CD4-positive, alpha-beta T cell (primary cell): ENCODE results near the gene ZBTB17. TPM values are rescaled to one million over a fixed set of nuclear protein-coding genes. Genes with fewer than 3 reads are reported as not detected.

ENCODE experiments used
- ATAC-seq: fragments of 200-7000 bp; cut with Tn5 transposase; one replicate; pipeline ENCODE4 v1.10.0; 2022; ENCODE audit warnings: mild to moderate bottlenecking; ENCODE audit not compliant: poor library complexity
- CTCF ChIA-PET: fragments of 350-600 bp; sonication (Branson Sonifier 250); formaldehyde crosslinking; loops from one replicate; lab custom pipeline; 2021; ENCODE audit warnings: antibody characterized with exemption, inconsistent platforms; lab: Charles Lee
- POLR2A ChIA-PET: fragments of 350-600 bp; sonication (Branson Sonifier 250); formaldehyde crosslinking; loops from one replicate; lab custom pipeline; 2021; ENCODE audit warnings: antibody characterized with exemption, inconsistent platforms; lab: Charles Lee
- DNase-seq, 14 experiments: peaks; one replicate each; pipeline ENCODE4 v3.0.0-alpha.2; 2013 to 2020; ENCODE audit warnings: mixed read lengths in 2 of 14
- H3K27ac ChIP-seq, 2 donors: one replicate each; pipeline versions ENCODE4 v1.5.1 to v1.7.0; 2013; ENCODE audit warnings: low read length in 2 of 2, low read depth in 1 of 2, mild to moderate bottlenecking in 1 of 2
- H3K27me3 ChIP-seq, 2 experiments: 1 replicate in 1 of 2; 2 replicates in 1 of 2; pipeline versions ENCODE4 v1.6.1 to v1.7.0; 2013; ENCODE audit warnings: low read length in 2 of 2, control low read depth in 1 of 2, mild to moderate bottlenecking in 1 of 2, moderate library complexity in 1 of 2; ENCODE audit not compliant: insufficient read depth in 2 of 2, control insufficient read depth in 1 of 2
- H3K36me3 ChIP-seq: one replicate; pipeline ENCODE4 v1.6.1; 2013; ENCODE audit warnings: low read length, control low read depth; ENCODE audit not compliant: insufficient read depth
- H3K4me1 ChIP-seq: one replicate; pipeline ENCODE4 v1.6.1; 2013; ENCODE audit warnings: low read length, control low read depth; ENCODE audit not compliant: insufficient read depth
- H3K4me3 ChIP-seq: one replicate; pipeline ENCODE4 v1.5.1; 2013; ENCODE audit warnings: mild to moderate bottlenecking, low read length, moderate library complexity
- H3K9me3 ChIP-seq, 2 experiments: 1 replicate in 1 of 2; 2 replicates in 1 of 2; pipeline versions ENCODE4 v1.6.1 to v1.7.0; 2013; ENCODE audit warnings: low read length in 2 of 2, mild to moderate bottlenecking in 2 of 2, control low read depth in 1 of 2, moderate library complexity in 1 of 2; ENCODE audit not compliant: control insufficient read depth in 1 of 2, insufficient read depth in 1 of 2
- H3K27ac Mint-ChIP-seq: one replicate; pipeline ENCODE4 v1.8.0; 2020; ENCODE audit warnings: mixed read lengths
- H3K27me3 Mint-ChIP-seq: one replicate; pipeline ENCODE4 v1.8.0; 2021; ENCODE audit warnings: mixed read lengths
- H3K36me3 Mint-ChIP-seq: one replicate; pipeline ENCODE4 v1.8.0; 2021; ENCODE audit warnings: low read depth, mixed read lengths
- H3K4me1 Mint-ChIP-seq: one replicate; pipeline ENCODE4 v1.8.0; 2021; ENCODE audit warnings: low read depth, mixed read lengths
- H3K4me3 Mint-ChIP-seq: one replicate; pipeline ENCODE4 v1.8.0; 2020; ENCODE audit warnings: mild to moderate bottlenecking, mixed read lengths
- H3K9me3 Mint-ChIP-seq: one replicate; pipeline ENCODE4 v1.8.0; 2020; ENCODE audit warnings: mixed read lengths
- CTCF ChIP-seq: fragments of 200-600 bp; IDR thresholded peaks from one replicate; pipeline ENCODE4 v1.8.0; 2022; ENCODE audit warnings: antibody characterized with exemption, mild to moderate bottlenecking
- intact Hi-C, 2 experiments: fragments of 100-400 bp; cut with DNase I in 1 of 2; cut with micrococcal nuclease in 1 of 2; formaldehyde crosslinking; loops; one replicate each; pipeline versions ENCODE4 v1.15.1 to v1.9.0; 2023 to 2025; cut with DNase I, micrococcal nuclease
- total RNA-seq, 174 experiments: library from RNA in 2 of 174; stranded (reverse) in 2 of 174; gene quantifications; one replicate each; pipeline ENCODE4 v1.2.3 and lab custom pipeline; 2021 to 2026

Gene ZBTB17
- total RNA-seq, 2 experiments from 2014 or later = 70.2 to 78.1 TPM

GRCh38 chr1:15958111-15958510 is 17.8 kb downstream of the ZBTB17 start:
- ATAC-seq (no peak), DNase-seq (no peak)
- CTCF ChIA-PET = interaction anchor here (0.9 to 1.5 kb wide), 2 partner anchors 17 to 142 kb away, joined by 3 to 4 read pairs; partner anchors contain the start of gene ZBTB17
- Mint-ChIP-seq H3K36me3 (peaks cover 16% of the 10 kb centered on the region), H3K4me1 (peaks cover 80% of the 10 kb centered on the region), H3K27ac (no peak overlapping the region), H3K27me3 (no peaks in the 10 kb centered on the region), H3K4me3 (no peak overlapping the region), H3K9me3 (no peaks in the 10 kb centered on the region)
- H3K27me3 ChIP-seq = no peaks in the 10 kb centered on the region
- POLR2A ChIA-PET = interaction anchor here (1.4 kb wide), 1 partner anchor 9 kb away, joined by 5 read pairs; no protein-coding TSS in a partner anchor
- H3K36me3 ChIP-seq = peaks cover 29% of the 10 kb centered on the region
- no peaks in the 10 kb centered on the region for H3K9me3 ChIP-seq
- no peak overlapping the region for H3K4me3 ChIP-seq
- peaks cover 37% of the 10 kb centered on the region for H3K4me1 ChIP-seq
- TF ChIP-seq CTCF = no peak
- intact Hi-C loops = loop anchor here in 1 of 2 experiments (5.0 kb wide), 1 partner anchor 41 kb away; no protein-coding TSS in a partner anchor
- H3K27ac ChIP-seq = no peak overlapping the region

GRCh38 chr1:15957221-15958095 is 18.4 kb downstream of the ZBTB17 start:
- H3K27ac Mint-ChIP-seq = no peak overlapping the region
- peaks cover 43% of the 10 kb centered on the region for H3K4me1 ChIP-seq
- H3K4me3 Mint-ChIP-seq = no peak overlapping the region
- ATAC-seq = no peak
- H3K9me3 Mint-ChIP-seq = no peaks in the 10 kb centered on the region
- peaks cover 81% of the 10 kb centered on the region for H3K4me1 Mint-ChIP-seq
- POLR2A ChIA-PET = interaction anchor here (1.4 kb wide), 1 partner anchor 8 kb away, joined by 5 read pairs; no protein-coding TSS in a partner anchor
- no peaks in the 10 kb centered on the region for H3K9me3 ChIP-seq
- peaks cover 33% of the 10 kb centered on the region for H3K36me3 ChIP-seq
- intact Hi-C loops = loop anchor here in 1 of 2 experiments (5.0 kb wide), 1 partner anchor 40 kb away; no protein-coding TSS in a partner anchor
- no peaks in the 10 kb centered on the region for H3K27me3 Mint-ChIP-seq
- CTCF ChIA-PET = interaction anchor here (1.5 kb wide), 1 partner anchor 18 kb away, joined by 4 read pairs; the partner anchor contains the start of gene ZBTB17
- no peak overlapping the region for H3K4me3 ChIP-seq
- DNase-seq = no peak
- no peak overlapping the region for H3K27ac ChIP-seq
- H3K36me3 Mint-ChIP-seq = peaks cover 20% of the 10 kb centered on the region
- no peaks in the 10 kb centered on the region for H3K27me3 ChIP-seq
- no peak for TF ChIP-seq CTCF

GRCh38 chr1:15956150-15956549 is 19.8 kb downstream of the ZBTB17 start:
- DNase-seq (no peak), ATAC-seq (peak; percentile 36)
- peaks cover 27% of the 10 kb centered on the region for H3K36me3 ChIP-seq
- H3K27ac Mint-ChIP-seq = peak overlapping the region; percentile 52
- peak overlapping the region; percentile 0 for H3K4me3 Mint-ChIP-seq
- H3K9me3 ChIP-seq = no peaks in the 10 kb centered on the region
- no peaks in the 10 kb centered on the region for H3K27me3 Mint-ChIP-seq
- H3K27ac ChIP-seq = no peak overlapping the region
- intact Hi-C loops = loop anchor here in 1 of 2 experiments (5.0 kb wide), 1 partner anchor 39 kb away; no protein-coding TSS in a partner anchor
- peaks cover 56% of the 10 kb centered on the region for H3K4me1 ChIP-seq
- peaks cover 87% of the 10 kb centered on the region for H3K4me1 Mint-ChIP-seq
- H3K4me3 ChIP-seq = no peak overlapping the region
- POLR2A ChIA-PET = interaction anchor here (1.1 kb wide), 1 partner anchor 20 kb away, joined by 3 read pairs; the partner anchor contains the start of gene ZBTB17
- TF ChIP-seq CTCF = no peak
- no peaks in the 10 kb centered on the region for H3K27me3 ChIP-seq
- CTCF ChIA-PET = interaction anchor here (0.6 kb wide), 1 partner anchor 143 kb away, joined by 3 read pairs; no protein-coding TSS in a partner anchor
- peaks cover 20% of the 10 kb centered on the region for H3K36me3 Mint-ChIP-seq
- no peaks in the 10 kb centered on the region for H3K9me3 Mint-ChIP-seq
